ENCODE results near the gene ZNF365.
"Not testable (repeated sequence)": the region's sequence is repeated elsewhere in the genome, so short reads cannot be mapped to it uniquely, and the experiment has no call there.

ZNF365 gene

DNA sequence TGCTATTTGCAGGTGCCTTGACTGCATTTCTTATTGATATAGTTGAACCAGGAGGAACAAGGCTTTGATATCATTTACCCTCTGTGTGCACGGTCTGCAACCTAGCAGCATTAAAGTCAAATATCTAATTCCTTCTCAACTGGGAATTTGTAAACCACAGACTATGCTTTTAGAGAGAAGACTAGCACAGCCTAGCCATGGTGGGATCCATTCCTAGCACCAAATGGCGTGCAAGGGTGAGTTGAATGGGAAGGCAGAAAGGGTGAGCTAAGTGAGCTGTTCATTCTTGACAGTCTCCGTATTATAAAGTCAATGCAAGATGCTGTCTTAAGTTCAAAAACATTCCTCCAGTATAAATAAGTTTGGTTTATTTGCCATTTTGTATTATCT lies 2.9 kb downstream of the ZNF365 start:
- DNase-seq (ENCODE audit: low read depth in 2 of 3, low spot score in 2 of 3) = no peak

DNA sequence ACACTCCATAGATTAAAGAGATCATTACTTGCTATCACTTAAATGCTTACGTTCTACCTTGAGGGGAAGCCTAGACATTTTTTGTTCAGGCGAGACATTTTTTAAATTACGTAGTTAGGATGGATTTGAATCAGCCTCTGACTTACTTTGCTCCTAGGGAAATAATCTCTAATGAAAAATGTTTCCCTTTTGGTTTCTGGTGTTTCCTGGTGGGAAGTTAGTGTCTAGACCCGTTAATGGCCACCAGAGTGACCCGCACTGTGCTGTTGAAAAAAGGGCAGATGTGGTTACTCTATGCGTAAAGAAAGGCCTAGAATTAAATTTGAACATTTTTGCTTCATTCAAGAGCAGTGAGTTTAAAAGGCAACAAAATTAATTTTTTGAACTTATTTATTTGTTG lies 3.8 kb downstream of the ZNF365 start:
- no peak for DNase-seq (ENCODE audit: low read depth in 2 of 3, low spot score in 2 of 3)

DNA sequence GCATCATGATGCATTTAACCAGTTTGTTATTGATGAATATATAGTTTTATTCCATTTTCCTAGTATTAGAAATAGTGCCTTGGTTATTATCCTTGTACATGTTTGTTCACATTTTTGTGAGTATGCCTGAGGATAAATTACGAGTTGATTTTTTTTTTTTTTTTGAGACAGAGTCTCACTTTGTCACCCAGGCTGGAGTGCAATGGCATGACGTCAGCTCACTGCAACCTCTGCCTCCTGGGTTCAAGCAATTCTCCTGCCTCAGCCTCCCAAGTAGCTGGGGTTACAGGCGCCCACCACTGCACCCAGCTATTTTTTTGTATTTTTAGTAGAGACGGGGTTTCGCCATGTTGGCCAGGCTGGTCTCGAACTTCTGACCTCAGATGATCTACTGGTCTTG lies 4.7 kb downstream of the ZNF365 start:
- DNase-seq (ENCODE audit: low read depth in 2 of 3, low spot score in 2 of 3) = not testable (repeated sequence)

DNA sequence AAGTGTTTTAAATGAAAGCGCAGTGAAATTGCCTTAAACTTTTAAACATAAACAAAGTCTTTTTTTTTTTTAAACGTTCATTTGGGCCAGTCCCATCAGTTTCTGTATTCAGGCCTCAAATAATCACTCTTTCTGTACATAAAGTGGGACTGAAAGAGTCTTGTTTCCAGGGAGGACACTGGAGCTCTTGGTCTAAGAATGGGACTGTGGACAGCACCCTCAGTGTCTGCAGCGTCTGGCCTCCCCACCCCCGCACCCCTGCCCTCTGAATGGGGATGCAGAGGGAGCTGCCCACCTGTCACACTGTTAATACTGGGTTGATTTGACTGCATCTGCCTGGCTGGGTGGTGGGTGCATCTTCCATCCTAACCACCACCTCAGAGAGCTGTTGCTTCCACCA lies 5.2 kb downstream of the ZNF365 start:
- no peak for DNase-seq (ENCODE audit: low read depth in 2 of 3, low spot score in 2 of 3)

DNA sequence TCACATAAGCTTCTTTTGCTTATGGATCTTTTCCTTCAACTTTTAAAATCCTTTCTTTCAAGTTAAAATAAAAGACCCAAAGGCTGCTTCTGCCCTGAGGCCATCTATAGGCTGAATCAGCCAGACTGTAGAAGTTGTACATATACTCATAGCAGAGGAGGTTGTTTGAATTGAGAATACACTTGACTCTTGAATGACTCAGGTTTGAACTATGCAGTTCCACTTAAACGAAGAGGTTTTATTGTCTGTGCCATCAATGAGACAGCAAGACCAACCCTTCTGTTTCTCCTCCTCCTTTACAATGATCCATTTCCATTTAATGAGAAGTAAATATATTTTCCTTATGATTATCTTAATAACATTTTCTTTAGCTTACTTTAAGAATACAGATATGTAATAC lies 5.8 kb downstream of the ZNF365 start:
- no peak for DNase-seq (ENCODE audit: low read depth in 2 of 3, low spot score in 2 of 3)

DNA sequence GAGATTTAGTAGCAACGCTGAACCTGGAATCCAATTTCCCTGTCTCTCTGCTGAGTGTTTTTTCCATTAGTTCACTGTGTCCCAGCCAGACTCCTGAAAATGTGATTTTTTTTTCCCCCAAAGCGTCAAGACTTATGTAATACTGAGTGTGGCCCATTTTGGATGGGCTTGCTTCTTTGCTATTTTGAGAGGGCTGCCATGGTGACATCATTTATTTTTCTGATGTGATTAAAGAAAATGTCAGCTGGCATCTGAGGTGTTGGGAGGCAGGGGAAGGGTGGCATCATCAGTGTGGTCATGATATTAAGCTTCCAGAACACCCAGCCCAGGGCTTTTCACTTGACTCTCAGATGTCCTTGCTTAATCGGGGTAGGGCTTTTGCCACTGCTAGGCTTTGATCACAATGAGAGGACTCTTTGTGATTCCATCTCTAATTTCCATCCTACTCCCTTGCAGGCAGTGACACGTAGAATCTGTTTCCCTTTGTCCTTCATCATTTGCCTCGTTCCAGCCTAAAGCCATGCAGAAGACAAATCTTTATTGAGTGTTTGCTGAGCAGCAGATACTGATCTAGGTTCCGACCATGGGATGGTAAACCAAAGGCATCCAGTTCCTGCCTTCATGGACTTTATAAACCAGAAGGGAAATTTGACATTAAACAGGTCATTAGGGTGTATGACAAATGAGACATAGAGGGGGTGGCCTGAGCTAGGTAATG lies 7.4 kb downstream of the ZNF365 start:
- no peak for DNase-seq (ENCODE audit: low read depth in 2 of 3, low spot score in 2 of 3)

DNA sequence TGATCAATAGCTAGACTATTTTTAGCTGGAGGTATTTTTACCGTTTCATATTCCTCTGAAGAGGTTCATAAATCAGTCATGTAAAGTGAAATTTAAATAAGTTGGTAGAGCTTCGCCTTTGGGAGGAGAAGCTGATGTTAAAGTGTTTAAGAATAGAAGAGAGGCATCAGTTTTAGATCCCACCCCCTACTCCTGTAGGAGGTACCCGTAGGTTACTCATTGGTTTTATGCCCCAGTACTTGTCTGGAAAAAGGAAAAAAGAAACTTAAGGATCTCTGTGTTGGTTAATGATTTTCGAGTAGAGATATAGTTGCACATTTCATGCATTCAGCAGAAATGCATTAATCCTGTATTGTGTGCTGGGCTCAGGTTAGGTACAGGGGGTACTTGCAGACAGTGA lies 8.7 kb downstream of the ZNF365 start:
- DNase-seq (ENCODE audit: low read depth in 2 of 3, low spot score in 2 of 3) = no peak

- DNase-seq (ENCODE audit: low read depth in 2 of 3, low spot score in 2 of 3) = no peak
Measured at GRCh38 chr10:62384057-62384446, 9.9 kb downstream of the ZNF365 start.

- no peak for DNase-seq (ENCODE audit: low read depth in 2 of 3, low spot score in 2 of 3)
Measured at GRCh38 chr10:62384447-62385081, 10.4 kb downstream of the ZNF365 start.

GRCh38 chr10:62386356-62387320 lies 12.5 kb downstream of the ZNF365 start:
- no peak for DNase-seq (ENCODE audit: low read depth in 2 of 3, low spot score in 2 of 3)

- no peak for DNase-seq (ENCODE audit: low read depth in 2 of 3, low spot score in 2 of 3)
Measured at GRCh38 chr10:62388328-62388727, 14.2 kb downstream of the ZNF365 start.

- no peak for DNase-seq (ENCODE audit: low read depth in 2 of 3, low spot score in 2 of 3)
Measured at GRCh38 chr10:62390497-62391176, 16.5 kb downstream of the ZNF365 start.

DNA sequence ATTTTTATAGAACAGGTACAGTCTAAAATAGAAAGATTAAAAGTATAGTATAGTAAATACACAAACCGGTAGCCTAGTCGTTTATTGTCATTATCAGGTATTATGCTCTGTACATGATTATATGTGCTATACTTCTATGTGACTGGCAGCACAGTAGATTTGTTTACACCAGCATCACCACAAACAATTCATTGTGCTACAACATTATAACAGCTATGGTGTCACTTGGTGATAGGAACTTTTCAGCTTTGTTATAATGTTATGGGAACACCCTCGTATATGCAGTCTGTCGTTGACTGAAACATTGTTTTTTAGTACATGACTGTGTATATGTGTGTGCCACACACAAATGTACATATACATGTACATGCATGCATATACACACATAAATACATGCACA lies 19.1 kb downstream of the ZNF365 start:
- no peak for DNase-seq (ENCODE audit: low read depth in 2 of 3, low spot score in 2 of 3)

GRCh38 chr10:62394556-62395018 lies 20.4 kb downstream of the ZNF365 start:
- DNase-seq (ENCODE audit: low read depth in 2 of 3, low spot score in 2 of 3) = no peak

DNA sequence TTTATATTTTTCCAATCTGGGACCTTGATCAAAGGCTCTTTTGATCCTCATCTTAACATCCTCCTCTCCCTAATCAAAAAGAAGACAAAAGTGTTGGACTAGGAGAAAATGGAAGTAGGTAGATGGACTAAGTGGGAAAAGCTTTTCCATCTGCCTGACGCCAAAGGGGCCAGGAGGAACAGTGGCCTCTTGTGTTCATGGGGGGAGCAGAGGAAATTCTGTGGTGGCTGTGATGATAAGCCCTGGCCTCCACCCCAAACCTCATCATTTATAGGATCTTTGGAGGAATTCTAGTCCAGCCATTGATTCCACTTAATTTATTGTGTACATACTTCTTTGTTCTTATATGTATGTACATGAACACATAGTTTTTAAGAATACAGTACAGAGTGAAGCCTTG lies 21.7 kb downstream of the ZNF365 start:
- no peak for DNase-seq (ENCODE audit: low read depth in 2 of 3, low spot score in 2 of 3)

DNA sequence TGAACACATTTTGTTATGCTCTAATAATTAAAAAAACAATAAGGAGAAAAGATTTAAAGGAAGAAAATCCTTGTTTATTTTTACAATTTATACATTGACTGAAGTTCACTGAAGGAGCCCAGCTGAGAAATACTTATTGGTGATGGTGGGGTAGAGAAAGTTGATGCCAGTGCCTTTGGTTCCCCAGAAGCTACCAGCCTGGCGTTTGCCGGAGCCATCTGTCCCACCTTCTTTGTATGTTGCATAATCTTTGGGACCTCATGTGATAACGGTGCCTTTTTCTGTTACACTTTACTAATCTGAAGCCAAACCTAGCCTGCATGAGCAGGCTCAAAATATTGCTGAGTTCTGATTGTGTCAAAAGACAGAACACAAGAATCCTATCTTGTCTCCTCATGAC lies 22.7 kb downstream of the ZNF365 start:
- no peak for DNase-seq (ENCODE audit: low read depth in 2 of 3, low spot score in 2 of 3)

GRCh38 chr10:62399211-62399610 lies 25.0 kb downstream of the ZNF365 start:
- no peak for DNase-seq (ENCODE audit: low read depth in 2 of 3, low spot score in 2 of 3)

- no peak for DNase-seq (ENCODE audit: low read depth in 2 of 3, low spot score in 2 of 3)
Measured at GRCh38 chr10:62402508-62402907, 28.3 kb downstream of the ZNF365 start.

- not testable (repeated sequence) for DNase-seq (ENCODE audit: low read depth in 2 of 3, low spot score in 2 of 3)
Measured at GRCh38 chr10:62410528-62410927, 36.4 kb downstream of the ZNF365 start.

- DNase-seq (ENCODE audit: low read depth in 2 of 3, low spot score in 2 of 3) = not testable (repeated sequence)
Measured at GRCh38 chr10:62410934-62411333, 36.8 kb downstream of the ZNF365 start.

- no peak for DNase-seq (ENCODE audit: low read depth in 2 of 3, low spot score in 2 of 3)
Measured at GRCh38 chr10:62413048-62413447, 38.9 kb downstream of the ZNF365 start.
